ELF-1 (cell line): ENCODE measurements around the gene SEL1L2.

Experiments
- DNase-seq: peaks from one replicate; pipeline ENCODE4 v3.0.0-alpha.2; 2016; ENCODE audit warnings: low read depth, low spot score

SEL1L2 gene

GRCh38 chr20:13930281-13930680, 60.1 kb downstream of the SEL1L2 start:
- DNase-seq: no peak

GRCh38 chr20:13929836-13930235, 60.6 kb downstream of the SEL1L2 start:
- DNase-seq: no peak

GRCh38 chr20:13928901-13929300, 61.5 kb downstream of the SEL1L2 start:
- no peak for DNase-seq

GRCh38 chr20:13927171-13927570, 63.2 kb downstream of the SEL1L2 start:
- no peak for DNase-seq

GRCh38 chr20:13922241-13922640, 68.2 kb downstream of the SEL1L2 start:
- DNase-seq: no peak

GRCh38 chr20:13915284-13915683, 75.1 kb downstream of the SEL1L2 start:
- no peak for DNase-seq

GRCh38 chr20:13913572-13913971, 76.8 kb downstream of the SEL1L2 start:
- no peak for DNase-seq

GRCh38 chr20:13913131-13913530, 77.3 kb downstream of the SEL1L2 start:
- DNase-seq: no peak

GRCh38 chr20:13910492-13910891, 79.9 kb downstream of the SEL1L2 start:
- no peak for DNase-seq

GRCh38 chr20:13909067-13909466, 81.3 kb downstream of the SEL1L2 start:
- no peak for DNase-seq

GRCh38 chr20:13904766-13905165, 85.6 kb downstream of the SEL1L2 start:
- DNase-seq: no peak

GRCh38 chr20:13900496-13900895, 89.9 kb downstream of the SEL1L2 start:
- no peak for DNase-seq

- no peak for DNase-seq
Observed at GRCh38 chr20:13898012-13898612, 92.3 kb downstream of the SEL1L2 start.

GRCh38 chr20:13891575-13891974, 98.8 kb downstream of the SEL1L2 start:
- no peak for DNase-seq

- no peak for DNase-seq
Observed at GRCh38 chr20:13884803-13885202, 105.6 kb downstream of the SEL1L2 start.

- DNase-seq: no peak
Observed at GRCh38 chr20:13883425-13883824, 107.0 kb downstream of the SEL1L2 start.

- DNase-seq: no peak
Observed at GRCh38 chr20:13878566-13878965, 111.8 kb downstream of the SEL1L2 start.

- DNase-seq: no peak
Observed at GRCh38 chr20:13877793-13878192, 112.6 kb downstream of the SEL1L2 start.

- DNase-seq: peak; percentile 57
Observed at GRCh38 chr20:13875265-13875811, 115.1 kb downstream of the SEL1L2 start.

- DNase-seq: peak; percentile 22
Observed at GRCh38 chr20:13874394-13875157, 115.8 kb downstream of the SEL1L2 start.

- peak; percentile 23 for DNase-seq
Observed at GRCh38 chr20:13873831-13874230, 116.6 kb downstream of the SEL1L2 start.

GRCh38 chr20:13870170-13870748, 120.2 kb downstream of the SEL1L2 start:
- DNase-seq: peak; percentile 11

- no peak for DNase-seq
Observed at GRCh38 chr20:13868331-13868730, 122.1 kb downstream of the SEL1L2 start.
